B cell (primary cell): ENCODE data around the gene SDK2. TPM values are rescaled to one million over a fixed set of nuclear protein-coding genes. Genes with fewer than 3 reads are reported as not detected.

Experiments used
- ATAC-seq: fragments of 200-7000 bp; cut with Tn5 transposase; one replicate; pipeline ENCODE4 v1.10.0; 2021; ENCODE audit warnings: low read depth, mild to moderate bottlenecking, moderate number of reproducible peaks, moderate library complexity
- CTCF ChIA-PET: fragments of 350-600 bp; sonication (Branson Sonifier 250); formaldehyde crosslinking; loops from one replicate; lab custom pipeline; 2021; ENCODE audit warnings: antibody characterized with exemption, inconsistent platforms; lab: Charles Lee
- POLR2A ChIA-PET: fragments of 350-600 bp; sonication (Branson Sonifier 250); formaldehyde crosslinking; loops from one replicate; lab custom pipeline; 2021; ENCODE audit warnings: antibody characterized with exemption; lab: Charles Lee
- DNase-seq: peaks from one replicate; pipeline ENCODE4 v3.0.0; 2013
- H2AFZ ChIP-seq: 2 replicates; pipeline ENCODE4 v1.6.1; 2012; ENCODE audit warnings: mild to moderate bottlenecking, low read depth, low read length; ENCODE audit not compliant: insufficient read depth, poor library complexity, severe bottlenecking
- H3K27ac ChIP-seq, 2 donors: 1 replicate in 1 of 2; 2 replicates in 1 of 2; pipeline ENCODE4 v1.5.1; 2012 to 2013; ENCODE audit warnings: low read length in 2 of 2, mild to moderate bottlenecking in 2 of 2, moderate library complexity in 1 of 2
- H3K27me3 ChIP-seq, 4 experiments: fragments of 200-600 bp in 1 of 4; sonication (generic) in 1 of 4; replicated peaks in 1 of 4; 1 replicate in 2 of 4; 2 replicates in 2 of 4; pipeline versions ENCODE4 v1.6.1 to v1.7.0; 2013 to 2016; ENCODE audit warnings: low read length in 3 of 4, mild to moderate bottlenecking in 2 of 4, mixed read lengths in 1 of 4, moderate library complexity in 1 of 4; ENCODE audit not compliant: insufficient read depth in 4 of 4, control insufficient read depth in 3 of 4; ENCODE audit errors: control extremely low read depth in 1 of 4
- H3K36me3 ChIP-seq, 2 experiments: replicated peaks in 1 of 2; 1 replicate in 1 of 2; 2 replicates in 1 of 2; pipeline versions ENCODE4 v1.6.1 to v1.7.1; 2013; ENCODE audit warnings: low read length in 1 of 2; ENCODE audit not compliant: insufficient read depth in 2 of 2, control insufficient read depth in 1 of 2; ENCODE audit errors: control extremely low read depth in 1 of 2, extremely low read depth in 1 of 2
- H3K4me1 ChIP-seq, 2 donors: fragments of 200-600 bp in 1 of 2; sonication (generic) in 1 of 2; 1 replicate in 1 of 2; 2 replicates in 1 of 2; pipeline versions ENCODE4 v1.5.1 to v1.6.1; 2013 to 2017; ENCODE audit warnings: low read length in 2 of 2; ENCODE audit not compliant: control insufficient read depth in 2 of 2, insufficient read depth in 2 of 2
- H3K4me2 ChIP-seq: replicated peaks from 2 replicates; pipeline ENCODE3; 2012; ENCODE audit warnings: mild to moderate bottlenecking, low read depth, low read length; ENCODE audit not compliant: poor library complexity, severe bottlenecking
- H3K4me3 ChIP-seq, 5 experiments: fragments of 200-600 bp in 1 of 5; sonication (generic) in 1 of 5; 1 replicate in 3 of 5; 2 replicates in 2 of 5; pipeline versions ENCODE4 v1.5.1 to v1.7.0; 2011 to 2016; ENCODE audit warnings: low read length in 4 of 5, mild to moderate bottlenecking in 4 of 5, low read depth in 2 of 5, control low read depth in 1 of 5, moderate library complexity in 1 of 5; ENCODE audit not compliant: insufficient read depth in 1 of 5; ENCODE audit errors: control extremely low read depth in 1 of 5, extremely low read depth in 1 of 5
- H3K79me2 ChIP-seq: fragments of 200-600 bp; sonication (generic); one replicate; pipeline ENCODE4 v1.6.0; 2016; ENCODE audit warnings: low read length; ENCODE audit not compliant: control insufficient read depth, insufficient read depth
- H3K9ac ChIP-seq: fragments of 200-600 bp; sonication (generic); 2 replicates; pipeline ENCODE4 v1.6.1; 2017; ENCODE audit warnings: mild to moderate bottlenecking, low read length, moderate library complexity
- H3K9me3 ChIP-seq, 3 donors: one replicate each; pipeline versions ENCODE4 v1.6.1 to v1.7.1; 2013; ENCODE audit warnings: low read length in 2 of 3; ENCODE audit not compliant: control insufficient read depth in 2 of 3, insufficient read depth in 1 of 3; ENCODE audit errors: control extremely low read depth in 1 of 3
- H4K20me1 ChIP-seq: 2 replicates; pipeline ENCODE4 v1.6.0; 2012; ENCODE audit warnings: mild to moderate bottlenecking, low read length; ENCODE audit not compliant: insufficient read depth, control insufficient read depth, poor library complexity, severe bottlenecking
- H3K27ac Mint-ChIP-seq: one replicate; pipeline ENCODE4 v1.8.0; 2021; ENCODE audit warnings: mixed read lengths
- H3K27me3 Mint-ChIP-seq: one replicate; pipeline ENCODE4 v1.8.0; 2021; ENCODE audit warnings: mixed read lengths
- H3K4me1 Mint-ChIP-seq: one replicate; pipeline ENCODE4 v1.8.0; 2021; ENCODE audit warnings: mixed read lengths
- H3K4me3 Mint-ChIP-seq: one replicate; pipeline ENCODE4 v1.8.0; 2021; ENCODE audit warnings: mixed read lengths
- H3K9me3 Mint-ChIP-seq: one replicate; pipeline ENCODE4 v1.8.0; 2022; ENCODE audit warnings: mixed read lengths; ENCODE audit not compliant: insufficient read depth
- EZH2 ChIP-seq: IDR thresholded peaks from 2 replicates; pipeline ENCODE4 v1.6.1; 2012; ENCODE audit warnings: borderline replicate concordance, low read depth, mild to moderate bottlenecking, moderate library complexity, low read length; ENCODE audit not compliant: insufficient read depth, poor library complexity, severe bottlenecking
- whole genome bisulfite sequencing: methylation state at CpG from one replicate; pipeline ENCODE4 v1.1.5; 2013; ENCODE audit warnings: missing lambda C conversion rate; ENCODE audit not compliant: insufficient coverage; 5-methylcytosine and 5-hydroxymethylcytosine counted together
- intact Hi-C: fragments of 100-400 bp; cut with micrococcal nuclease; formaldehyde crosslinking; loops from one replicate; pipeline ENCODE4 v1.10.0; 2022
- polyA plus RNA-seq: library from polyadenylated mRNA; depleted of rRNA; stranded (reverse); fragments of >200 nt; gene quantifications from 2 replicates; pipeline ENCODE4 v1.2.3, GENCODE V29; 2012
- total RNA-seq, 2 donors: library from RNA; stranded (reverse); fragments of 120-200 nt in 1 of 2; gene quantifications; 1 replicate in 1 of 2; 2 replicates in 1 of 2; pipeline versions ENCODE4 v1.2.3 to v1.2.4, GENCODE V29; 2013 to 2022
- TF ChIP-seq, protein P1 (sequence below): fragments of 200-600 bp; IDR thresholded peaks from one replicate; pipeline ENCODE4 v1.8.0; 2022; ENCODE audit warnings: antibody characterized with exemption, mild to moderate bottlenecking

Gene SDK2
- total and polyA plus RNA-seq, 2 donors (not counting 1 experiment from before 2014, with no cell fraction given) = 3.2 to 13.0 TPM

- Histone ChIP-seq H3K9ac (no peak overlapping the region), H3K79me2 (peaks cover 10% of the 10 kb centered on the region), H3K4me3 (no peak overlapping the region), H3K36me3 (no peaks in the 10 kb centered on the region), H4K20me1 (peaks cover 15% of the 10 kb centered on the region), H3K4me2 (no peak overlapping the region), H2AFZ (no peak overlapping the region), H3K9me3 (no peaks in the 10 kb centered on the region), H3K27me3 (no peaks in the 10 kb centered on the region), H3K4me1 (no peaks in the 10 kb centered on the region), H3K27ac (no peak overlapping the region)
- intact Hi-C loops = no loop called here
- DNase-seq (no peak), ATAC-seq (no peak)
- TF ChIP-seq, protein P1, sequence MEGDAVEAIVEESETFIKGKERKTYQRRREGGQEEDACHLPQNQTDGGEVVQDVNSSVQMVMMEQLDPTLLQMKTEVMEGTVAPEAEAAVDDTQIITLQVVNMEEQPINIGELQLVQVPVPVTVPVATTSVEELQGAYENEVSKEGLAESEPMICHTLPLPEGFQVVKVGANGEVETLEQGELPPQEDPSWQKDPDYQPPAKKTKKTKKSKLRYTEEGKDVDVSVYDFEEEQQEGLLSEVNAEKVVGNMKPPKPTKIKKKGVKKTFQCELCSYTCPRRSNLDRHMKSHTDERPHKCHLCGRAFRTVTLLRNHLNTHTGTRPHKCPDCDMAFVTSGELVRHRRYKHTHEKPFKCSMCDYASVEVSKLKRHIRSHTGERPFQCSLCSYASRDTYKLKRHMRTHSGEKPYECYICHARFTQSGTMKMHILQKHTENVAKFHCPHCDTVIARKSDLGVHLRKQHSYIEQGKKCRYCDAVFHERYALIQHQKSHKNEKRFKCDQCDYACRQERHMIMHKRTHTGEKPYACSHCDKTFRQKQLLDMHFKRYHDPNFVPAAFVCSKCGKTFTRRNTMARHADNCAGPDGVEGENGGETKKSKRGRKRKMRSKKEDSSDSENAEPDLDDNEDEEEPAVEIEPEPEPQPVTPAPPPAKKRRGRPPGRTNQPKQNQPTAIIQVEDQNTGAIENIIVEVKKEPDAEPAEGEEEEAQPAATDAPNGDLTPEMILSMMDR = no peak
- TF ChIP-seq EZH2 = no peak
- no peak overlapping the region for H3K4me3 Mint-ChIP-seq
- H3K27me3 Mint-ChIP-seq = no peaks in the 10 kb centered on the region
- H3K4me1 Mint-ChIP-seq = peaks cover 7% of the 10 kb centered on the region
- H3K27ac Mint-ChIP-seq = no peak overlapping the region
- ChIA-PET POLR2A (no interaction called here), CTCF (no interaction called here)
- WGBS = 80% methylated on average over 1 of the region's 5 CpGs
- no peaks in the 10 kb centered on the region for H3K9me3 Mint-ChIP-seq
Observed at GRCh38 chr17:73521376-73521775, 122.9 kb downstream of the SDK2 start.

- H3K4me1 ChIP-seq = no peaks in the 10 kb centered on the region
- H3K27ac Mint-ChIP-seq = no peak overlapping the region
- no peak overlapping the region for H3K27ac ChIP-seq
- H3K9me3 Mint-ChIP-seq = no peaks in the 10 kb centered on the region
- H3K4me3 Mint-ChIP-seq = no peak overlapping the region
- peaks cover 24% of the 10 kb centered on the region for H4K20me1 ChIP-seq
- no peak overlapping the region for H2AFZ ChIP-seq
- no peak overlapping the region for H3K4me3 ChIP-seq
- peaks cover 7% of the 10 kb centered on the region for H3K4me1 Mint-ChIP-seq
- TF ChIP-seq, protein P1 = no peak
- TF ChIP-seq EZH2 = no peak
- H3K9ac ChIP-seq = no peak overlapping the region
- no peaks in the 10 kb centered on the region for H3K27me3 ChIP-seq
- H3K27me3 Mint-ChIP-seq = no peaks in the 10 kb centered on the region
- ChIA-PET CTCF (no interaction called here), POLR2A (no interaction called here)
- ATAC-seq (no peak), DNase-seq (no peak)
- no peaks in the 10 kb centered on the region for H3K9me3 ChIP-seq
- intact Hi-C loops = no loop called here
- H3K4me2 ChIP-seq = no peak overlapping the region
- no peaks in the 10 kb centered on the region for H3K36me3 ChIP-seq
- WGBS = 85% methylated on average over 5 of the region's 7 CpGs
- peaks cover 10% of the 10 kb centered on the region for H3K79me2 ChIP-seq
Observed at GRCh38 chr17:73520369-73520761, 123.9 kb downstream of the SDK2 start.
